OCI-LY7 (cell line): ENCODE data around the gene PTPRU. TPM values are rescaled to one million over a fixed set of nuclear protein-coding genes. Genes with fewer than 3 reads are reported as not detected.

Source experiments
- BruUV-seq: library from RNA; stranded (reverse); fragments of 400-500 nt; replicated peaks from 2 replicates; lab custom pipeline; 2021; lab: Mats Ljungman, UMichigan
- CTCF ChIA-PET: fragments of 300-600 bp; sonication (Branson Sonifier 250); formaldehyde crosslinking; loops from one replicate; lab custom pipeline; 2022; ENCODE audit warnings: antibody characterized with exemption; ENCODE audit not compliant: unreplicated experiment; lab: Charles Lee
- POLR2A ChIA-PET: fragments of 300-600 bp; sonication (Branson Sonifier 250); formaldehyde crosslinking; loops from one replicate; lab custom pipeline; 2022; ENCODE audit warnings: antibody characterized with exemption; lab: Charles Lee
- DNase-seq: peaks from one replicate; pipeline ENCODE4 v3.0.0-alpha.2; 2015; ENCODE audit warnings: low spot score
- H2AFZ ChIP-seq: fragments of 200-600 bp; sonication (generic), shearing (Covaris generic); 2 replicates; pipeline ENCODE4 v1.6.1; 2014; ENCODE audit warnings: mild to moderate bottlenecking, antibody characterized with exemption, low read length, moderate library complexity
- H3K27ac ChIP-seq: fragments of 200-600 bp; sonication (generic); 2 replicates; pipeline ENCODE4 v1.5.1; 2014; ENCODE audit warnings: mixed run types, low read depth, mild to moderate bottlenecking, moderate library complexity, low read length, inconsistent platforms; ENCODE audit not compliant: poor library complexity, severe bottlenecking
- H3K36me3 ChIP-seq: fragments of 200-600 bp; sonication (generic); 2 replicates; pipeline ENCODE4 v1.6.1; 2014; ENCODE audit warnings: mild to moderate bottlenecking, antibody characterized with exemption, low read length, moderate library complexity, mixed read lengths; ENCODE audit not compliant: insufficient read depth
- H3K4me1 ChIP-seq: fragments of 200-600 bp; sonication (generic); 2 replicates; pipeline ENCODE4 v1.5.1; 2014; ENCODE audit warnings: mild to moderate bottlenecking, low read length; ENCODE audit not compliant: insufficient read depth, poor library complexity, severe bottlenecking
- H3K4me2 ChIP-seq: fragments of 200-600 bp; sonication (generic); 2 replicates; pipeline ENCODE4 v1.6.1; 2014; ENCODE audit warnings: mild to moderate bottlenecking, low read length
- H3K4me3 ChIP-seq: fragments of 200-600 bp; sonication (generic); 2 replicates; pipeline ENCODE4 v1.5.1; 2014; ENCODE audit warnings: mild to moderate bottlenecking, low read depth, low read length; ENCODE audit not compliant: poor library complexity, severe bottlenecking
- H3K79me2 ChIP-seq: fragments of 200-600 bp; sonication (generic); 2 replicates; pipeline ENCODE4 v1.6.1; 2016; ENCODE audit warnings: low read depth, mild to moderate bottlenecking, low read length, moderate library complexity, mixed read lengths; ENCODE audit not compliant: insufficient read depth
- H3K9me2 ChIP-seq: fragments of 200-600 bp; sonication (generic); 2 replicates; pipeline ENCODE4 v1.6.1; 2016; ENCODE audit warnings: mild to moderate bottlenecking, low read length, mixed read lengths; ENCODE audit not compliant: insufficient read depth
- H3K9me3 ChIP-seq: fragments of 200-600 bp; sonication (generic); 2 replicates; pipeline ENCODE4 v1.6.1; 2014; ENCODE audit warnings: mild to moderate bottlenecking, mixed run types, low read length, mixed read lengths
- H4K20me1 ChIP-seq: fragments of 200-600 bp; sonication (generic); 2 replicates; pipeline ENCODE4 v1.6.1; 2014; ENCODE audit warnings: mild to moderate bottlenecking, antibody characterized with exemption, low read length, moderate library complexity, mixed read lengths; ENCODE audit not compliant: insufficient read depth
- EZH2phosphoT487 ChIP-seq: fragments of 200-600 bp; sonication (generic); IDR thresholded peaks from 2 replicates; pipeline ENCODE4 v1.6.1; 2018; ENCODE audit warnings: low read depth, borderline replicate concordance, mild to moderate bottlenecking, mixed run types, antibody characterized with exemption, low read length, moderate library complexity, mixed read lengths
- intact Hi-C: fragments of 100-400 bp; cut with micrococcal nuclease; formaldehyde crosslinking; loops from one replicate; pipeline ENCODE4 v1.10.0; 2022; ENCODE audit not compliant: unreplicated experiment
- total RNA-seq, 2 experiments: library from RNA; depleted of rRNA in 1 of 2; stranded (reverse); fragments of >200 nt in 1 of 2; shearing (Covaris generic) in 1 of 2; gene quantifications; 2 replicates each; pipeline ENCODE4 v1.2.3, GENCODE V29; 2014 to 2022
- TF ChIP-seq, protein P1 (sequence below): fragments of 200-600 bp; sonication (generic); conservative IDR thresholded peaks from 2 replicates; pipeline ENCODE4 v1.5.1; 2014; ENCODE audit warnings: mild to moderate bottlenecking, antibody characterized with exemption, low read length, moderate library complexity, mixed read lengths

PTPRU gene
- total RNA-seq, 2 experiments from 2014 or later, result 2.5 to 4.6 TPM

DNA sequence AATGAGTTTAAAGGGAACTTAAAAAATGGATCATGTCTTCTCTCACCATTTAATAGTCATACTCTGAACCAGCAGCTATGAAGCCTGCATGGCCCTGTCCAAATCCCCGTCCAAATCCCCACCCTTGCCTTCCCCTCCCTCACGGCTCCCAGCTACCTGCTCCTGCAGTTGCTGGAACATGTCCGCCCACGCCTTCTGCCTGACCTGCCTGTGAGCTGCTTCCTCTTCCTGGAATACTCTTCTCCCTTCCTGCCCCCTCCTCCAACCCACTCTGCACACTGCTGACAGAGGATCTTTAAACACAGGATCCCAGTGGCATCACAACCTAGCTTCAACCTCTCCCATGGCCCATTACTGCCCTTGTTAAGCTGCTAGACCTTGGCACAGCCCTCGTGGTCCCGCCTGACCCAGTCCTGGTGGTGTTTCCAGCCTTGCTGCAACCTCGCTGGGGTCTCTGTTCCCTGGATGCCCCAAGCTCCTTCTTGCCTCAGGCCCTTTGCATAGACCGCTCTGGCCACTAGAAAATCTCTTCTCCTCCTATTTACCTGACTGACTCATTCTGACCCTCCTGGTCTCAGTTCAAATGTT lies 118.3 kb downstream of the PTPRU start:
- no peak overlapping the region for H3K4me3 ChIP-seq
- no peaks in the 10 kb centered on the region for H3K36me3 ChIP-seq
- BruUV-seq, result no TSS peak
- no peaks in the 10 kb centered on the region for H3K9me3 ChIP-seq
- no peak for TF ChIP-seq EZH2phosphoT487
- TF ChIP-seq, protein P1, sequence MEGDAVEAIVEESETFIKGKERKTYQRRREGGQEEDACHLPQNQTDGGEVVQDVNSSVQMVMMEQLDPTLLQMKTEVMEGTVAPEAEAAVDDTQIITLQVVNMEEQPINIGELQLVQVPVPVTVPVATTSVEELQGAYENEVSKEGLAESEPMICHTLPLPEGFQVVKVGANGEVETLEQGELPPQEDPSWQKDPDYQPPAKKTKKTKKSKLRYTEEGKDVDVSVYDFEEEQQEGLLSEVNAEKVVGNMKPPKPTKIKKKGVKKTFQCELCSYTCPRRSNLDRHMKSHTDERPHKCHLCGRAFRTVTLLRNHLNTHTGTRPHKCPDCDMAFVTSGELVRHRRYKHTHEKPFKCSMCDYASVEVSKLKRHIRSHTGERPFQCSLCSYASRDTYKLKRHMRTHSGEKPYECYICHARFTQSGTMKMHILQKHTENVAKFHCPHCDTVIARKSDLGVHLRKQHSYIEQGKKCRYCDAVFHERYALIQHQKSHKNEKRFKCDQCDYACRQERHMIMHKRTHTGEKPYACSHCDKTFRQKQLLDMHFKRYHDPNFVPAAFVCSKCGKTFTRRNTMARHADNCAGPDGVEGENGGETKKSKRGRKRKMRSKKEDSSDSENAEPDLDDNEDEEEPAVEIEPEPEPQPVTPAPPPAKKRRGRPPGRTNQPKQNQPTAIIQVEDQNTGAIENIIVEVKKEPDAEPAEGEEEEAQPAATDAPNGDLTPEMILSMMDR, result no peak
- no peak for DNase-seq
- no peaks in the 10 kb centered on the region for H3K79me2 ChIP-seq
- intact Hi-C loops, result no loop called here
- H3K27ac ChIP-seq, result no peak overlapping the region
- POLR2A ChIA-PET, result interaction anchor here (0.8 kb wide), 1 partner anchor 73 kb away, joined by 3 read pairs; no protein-coding TSS in a partner anchor
- CTCF ChIA-PET, result no interaction called here
- no peaks in the 10 kb centered on the region for H3K4me1 ChIP-seq
- no peak overlapping the region for H3K4me2 ChIP-seq
- no peaks in the 10 kb centered on the region for H4K20me1 ChIP-seq
- H2AFZ ChIP-seq, result no peak overlapping the region
- no peaks in the 10 kb centered on the region for H3K9me2 ChIP-seq

DNA sequence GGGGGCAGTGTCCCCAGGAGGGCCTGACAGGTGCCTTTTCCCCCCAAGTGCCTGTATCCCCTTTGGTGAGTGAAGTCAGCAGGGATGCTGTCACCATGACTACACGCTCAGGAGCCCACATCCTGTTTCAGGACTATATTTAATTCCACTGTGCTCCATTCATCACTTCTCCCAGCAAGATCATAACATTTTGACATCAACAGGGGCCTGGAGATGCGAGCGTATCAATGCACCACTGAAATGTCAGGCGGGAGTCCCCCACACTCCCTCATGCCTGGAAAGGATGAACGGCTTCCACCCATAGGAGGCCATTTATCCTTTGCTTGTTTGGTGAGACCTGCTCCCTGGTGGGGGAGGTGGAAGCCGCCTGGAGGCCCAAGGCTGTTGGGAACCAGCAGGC lies 119.1 kb downstream of the PTPRU start:
- no peaks in the 10 kb centered on the region for H3K4me1 ChIP-seq
- ChIA-PET POLR2A (no interaction called here), CTCF (no interaction called here)
- no peaks in the 10 kb centered on the region for H3K9me2 ChIP-seq
- H3K36me3 ChIP-seq, result no peaks in the 10 kb centered on the region
- no peak for DNase-seq
- no peak overlapping the region for H3K4me3 ChIP-seq
- H3K9me3 ChIP-seq, result no peaks in the 10 kb centered on the region
- BruUV-seq, result no TSS peak
- H3K79me2 ChIP-seq, result no peaks in the 10 kb centered on the region
- intact Hi-C loops, result no loop called here
- no peak overlapping the region for H3K4me2 ChIP-seq
- TF ChIP-seq EZH2phosphoT487, result no peak
- TF ChIP-seq, protein P1, result no peak
- H2AFZ ChIP-seq, result no peak overlapping the region
- no peaks in the 10 kb centered on the region for H4K20me1 ChIP-seq
- H3K27ac ChIP-seq, result no peak overlapping the region

DNA sequence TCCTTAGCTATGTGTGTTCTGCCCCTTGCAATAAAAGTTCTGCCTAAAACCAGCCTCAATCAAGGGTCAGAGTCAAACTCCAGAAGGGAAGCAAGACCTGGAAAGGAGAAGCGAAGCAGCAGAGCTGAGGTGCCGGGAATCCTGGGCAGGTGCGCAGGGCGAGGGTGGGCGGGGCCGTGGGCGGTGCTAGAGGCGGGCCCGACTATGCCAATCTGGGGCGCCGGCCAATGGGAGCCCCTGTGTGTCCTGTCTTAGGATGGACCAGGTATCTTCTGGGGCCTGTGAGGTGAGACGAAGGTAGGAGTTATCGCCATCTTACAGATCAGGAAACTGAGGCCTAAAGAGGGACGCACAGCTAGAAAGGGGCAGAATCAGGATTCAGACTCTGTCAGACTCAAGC lies 120.3 kb downstream of the PTPRU start:
- CTCF ChIA-PET, result no interaction called here
- POLR2A ChIA-PET, result no interaction called here
- Histone ChIP-seq H3K9me2 (no peaks in the 10 kb centered on the region), H4K20me1 (no peaks in the 10 kb centered on the region), H3K79me2 (no peaks in the 10 kb centered on the region), H3K4me1 (no peaks in the 10 kb centered on the region), H3K36me3 (no peaks in the 10 kb centered on the region), H3K27ac (no peak overlapping the region), H3K4me2 (no peak overlapping the region), H3K4me3 (no peak overlapping the region), H3K9me3 (no peaks in the 10 kb centered on the region), H2AFZ (no peak overlapping the region)
- BruUV-seq, result no TSS peak
- intact Hi-C loops, result no loop called here
- peak; percentile 9 for DNase-seq
- TF ChIP-seq, protein P1, result no peak
- TF ChIP-seq EZH2phosphoT487, result no peak
